Measurements from ENCODE around the gene CSF2RB. TPM values are rescaled to one million over a fixed set of nuclear protein-coding genes. Genes with fewer than 3 reads are reported as not detected.

CSF2RB gene
- polyA plus RNA-seq, 1 donor (not counting 4 experiments of a cell fraction or from before 2014, with no cell fraction given): 0.08 TPM

DNA sequence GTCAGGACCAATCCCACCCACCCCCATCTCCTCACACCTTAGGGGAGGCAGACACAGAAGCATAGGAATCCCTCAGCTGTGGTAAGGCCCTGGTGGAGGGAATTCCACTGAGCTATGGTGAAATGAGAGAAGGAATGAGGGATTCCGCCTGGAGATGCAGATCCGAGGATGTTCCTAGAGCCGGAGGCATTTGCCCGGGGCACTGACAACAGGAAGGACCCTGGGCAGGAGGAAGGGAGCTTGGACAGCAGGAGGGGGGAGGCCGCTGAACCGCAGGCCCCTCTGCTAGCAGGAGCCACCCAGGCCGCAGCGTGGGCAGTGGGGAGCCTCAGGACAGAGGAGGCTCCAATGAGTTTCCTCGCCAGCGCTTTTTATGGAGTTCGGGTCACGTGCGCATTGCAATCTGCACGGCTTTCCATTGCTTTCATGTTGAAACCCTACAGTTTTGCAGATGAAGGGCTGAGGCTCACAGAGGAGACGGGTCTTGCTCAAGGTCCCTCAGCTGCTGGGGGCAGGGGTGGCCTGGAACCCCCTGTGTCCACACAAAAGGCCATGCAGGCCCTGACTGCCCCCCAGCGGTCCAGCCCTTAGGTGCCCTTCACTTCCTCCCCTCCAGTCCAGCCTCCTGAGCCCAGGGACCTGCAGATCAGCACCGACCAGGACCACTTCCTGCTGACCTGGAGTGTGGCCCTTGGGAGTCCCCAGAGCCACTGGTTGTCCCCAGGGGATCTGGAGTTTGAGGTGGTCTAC is 15.5 kb downstream of the CSF2RB start:
- FAIRE-seq: no peak
- H3K9me3 ChIP-seq (ENCODE audit: control insufficient read depth, low read depth, low read length): no peaks in the 10 kb centered on the region
- no peak overlapping the region for H3K4me3 ChIP-seq (ENCODE audit: control insufficient read depth in 2 of 3, extremely low read depth in 1 of 3, insufficient read depth in 2 of 3, low read depth in 1 of 3, low read length in 3 of 3)
- H3K9me1 ChIP-seq (ENCODE audit: control insufficient read depth, extremely low read depth, insufficient read depth, low read length): no peaks in the 10 kb centered on the region
- dilution Hi-C loops (cut with MboI; ENCODE audit: extremely low pct_ligation_motif_present, low sequenced_read_pairs): no loop called here
- H3K27me3 ChIP-seq (ENCODE audit: control insufficient read depth, extremely low read depth, insufficient read depth, low read length): no peaks in the 10 kb centered on the region
- no peak overlapping the region for H3K27ac ChIP-seq (ENCODE audit: control insufficient read depth, insufficient read depth, low read length)
- no peaks in the 10 kb centered on the region for H4K20me1 ChIP-seq (ENCODE audit: control insufficient read depth, extremely low read depth, insufficient read depth, low read length)
- no peaks in the 10 kb centered on the region for H3K79me2 ChIP-seq (ENCODE audit: control insufficient read depth, insufficient read depth, low read length)
- no peaks in the 10 kb centered on the region for H3K4me1 ChIP-seq (ENCODE audit: control insufficient read depth, extremely low read depth, insufficient read depth, low read length)
- no peaks in the 10 kb centered on the region for H3K36me3 ChIP-seq (ENCODE audit: control insufficient read depth in 2 of 2, extremely low read depth in 1 of 2, insufficient read depth in 2 of 2, low read length in 2 of 2)
- H3K9ac ChIP-seq (ENCODE audit: control insufficient read depth, extremely low read depth, insufficient read depth, low read length): no peak overlapping the region
- TF ChIP-seq, protein P1, sequence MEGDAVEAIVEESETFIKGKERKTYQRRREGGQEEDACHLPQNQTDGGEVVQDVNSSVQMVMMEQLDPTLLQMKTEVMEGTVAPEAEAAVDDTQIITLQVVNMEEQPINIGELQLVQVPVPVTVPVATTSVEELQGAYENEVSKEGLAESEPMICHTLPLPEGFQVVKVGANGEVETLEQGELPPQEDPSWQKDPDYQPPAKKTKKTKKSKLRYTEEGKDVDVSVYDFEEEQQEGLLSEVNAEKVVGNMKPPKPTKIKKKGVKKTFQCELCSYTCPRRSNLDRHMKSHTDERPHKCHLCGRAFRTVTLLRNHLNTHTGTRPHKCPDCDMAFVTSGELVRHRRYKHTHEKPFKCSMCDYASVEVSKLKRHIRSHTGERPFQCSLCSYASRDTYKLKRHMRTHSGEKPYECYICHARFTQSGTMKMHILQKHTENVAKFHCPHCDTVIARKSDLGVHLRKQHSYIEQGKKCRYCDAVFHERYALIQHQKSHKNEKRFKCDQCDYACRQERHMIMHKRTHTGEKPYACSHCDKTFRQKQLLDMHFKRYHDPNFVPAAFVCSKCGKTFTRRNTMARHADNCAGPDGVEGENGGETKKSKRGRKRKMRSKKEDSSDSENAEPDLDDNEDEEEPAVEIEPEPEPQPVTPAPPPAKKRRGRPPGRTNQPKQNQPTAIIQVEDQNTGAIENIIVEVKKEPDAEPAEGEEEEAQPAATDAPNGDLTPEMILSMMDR (optimal IDR thresholded peaks at IDR 0.05 in 1 of 3, IDR thresholded peaks at IDR 0.05 in 1 of 3, conservative IDR thresholded peaks at IDR 0.05 in 1 of 3; ENCODE audit: extremely low read depth in 1 of 3, insufficient read depth in 2 of 3, low read length in 3 of 3): no peak
- no peak for TF ChIP-seq EZH2 (IDR thresholded peaks at IDR 0.05; ENCODE audit: low read length)
- H3K4me2 ChIP-seq (ENCODE audit: control insufficient read depth, extremely low read depth, insufficient read depth, low read depth, low read length): no peak overlapping the region
- no peak overlapping the region for H2AFZ ChIP-seq (ENCODE audit: control insufficient read depth, low read length)
- no peak for DNase-seq (ENCODE audit: low read depth, low spot score)

DNA sequence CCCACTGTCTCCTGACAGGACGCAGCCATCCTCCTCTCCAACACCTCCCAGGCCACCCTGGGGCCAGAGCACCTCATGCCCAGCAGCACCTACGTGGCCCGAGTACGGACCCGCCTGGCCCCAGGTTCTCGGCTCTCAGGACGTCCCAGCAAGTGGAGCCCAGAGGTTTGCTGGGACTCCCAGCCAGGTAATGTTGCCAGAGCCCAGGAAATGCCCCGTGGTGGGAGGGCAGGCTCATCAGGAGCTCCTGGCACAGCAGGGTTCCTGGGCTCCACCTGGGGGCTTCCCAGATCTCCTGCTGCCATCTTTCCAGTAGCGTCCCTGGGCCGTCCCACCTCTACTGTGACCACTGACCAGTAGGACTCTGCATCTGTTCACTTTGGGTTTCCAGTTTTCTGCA is 16.2 kb downstream of the CSF2RB start:
- no peaks in the 10 kb centered on the region for H3K9me3 ChIP-seq (ENCODE audit: control insufficient read depth, low read depth, low read length)
- H3K9me1 ChIP-seq (ENCODE audit: control insufficient read depth, extremely low read depth, insufficient read depth, low read length): no peaks in the 10 kb centered on the region
- no peaks in the 10 kb centered on the region for H3K27me3 ChIP-seq (ENCODE audit: control insufficient read depth, extremely low read depth, insufficient read depth, low read length)
- no peak overlapping the region for H3K4me2 ChIP-seq (ENCODE audit: control insufficient read depth, extremely low read depth, insufficient read depth, low read depth, low read length)
- no peak overlapping the region for H3K27ac ChIP-seq (ENCODE audit: control insufficient read depth, insufficient read depth, low read length)
- H3K4me1 ChIP-seq (ENCODE audit: control insufficient read depth, extremely low read depth, insufficient read depth, low read length): no peaks in the 10 kb centered on the region
- dilution Hi-C loops (cut with MboI; ENCODE audit: extremely low pct_ligation_motif_present, low sequenced_read_pairs): no loop called here
- no peak for FAIRE-seq
- H3K36me3 ChIP-seq (ENCODE audit: control insufficient read depth in 2 of 2, extremely low read depth in 1 of 2, insufficient read depth in 2 of 2, low read length in 2 of 2): no peaks in the 10 kb centered on the region
- no peak overlapping the region for H3K4me3 ChIP-seq (ENCODE audit: control insufficient read depth in 2 of 3, extremely low read depth in 1 of 3, insufficient read depth in 2 of 3, low read depth in 1 of 3, low read length in 3 of 3)
- H3K9ac ChIP-seq (ENCODE audit: control insufficient read depth, extremely low read depth, insufficient read depth, low read length): no peak overlapping the region
- no peak overlapping the region for H2AFZ ChIP-seq (ENCODE audit: control insufficient read depth, low read length)
- no peak for TF ChIP-seq EZH2 (IDR thresholded peaks at IDR 0.05; ENCODE audit: low read length)
- TF ChIP-seq, protein P1 (optimal IDR thresholded peaks at IDR 0.05 in 1 of 3, IDR thresholded peaks at IDR 0.05 in 1 of 3, conservative IDR thresholded peaks at IDR 0.05 in 1 of 3; ENCODE audit: extremely low read depth in 1 of 3, insufficient read depth in 2 of 3, low read length in 3 of 3): no peak
- H3K79me2 ChIP-seq (ENCODE audit: control insufficient read depth, insufficient read depth, low read length): no peaks in the 10 kb centered on the region
- no peak for DNase-seq (ENCODE audit: low read depth, low spot score)
- no peaks in the 10 kb centered on the region for H4K20me1 ChIP-seq (ENCODE audit: control insufficient read depth, extremely low read depth, insufficient read depth, low read length)
